SK-N-SH (cell line): Measurements from ENCODE around the gene GADL1.

Source experiments
- EP300 ChIP-seq, 2 experiments: IDR thresholded peaks; 2 replicates each; pipeline versions ENCODE4 v1.4.0 to v1.6.1; 2012; ENCODE audit warnings: borderline replicate concordance in 1 of 2, low read depth in 1 of 2, low read length in 1 of 2
- EZH2phosphoT487 ChIP-seq: fragments of 200-600 bp; sonication (generic); IDR thresholded peaks from 2 replicates; pipeline ENCODE4 v1.6.1; 2017; ENCODE audit warnings: low read depth, mixed run types, mild to moderate bottlenecking, antibody characterized with exemption, moderate library complexity, borderline replicate concordance
- GABPA ChIP-seq: IDR thresholded peaks from 2 replicates; pipeline ENCODE4 v1.4.0; 2012; ENCODE audit warnings: low read depth, mild to moderate bottlenecking
- MXI1 ChIP-seq: IDR thresholded peaks from 2 replicates; pipeline ENCODE4 v1.6.1; 2012; ENCODE audit warnings: mild to moderate bottlenecking, low read depth, low read length, improper control_type of control experiment
- NRF1 ChIP-seq: IDR thresholded peaks from 2 replicates; pipeline ENCODE4 v1.6.1; 2012; ENCODE audit warnings: low read depth, mild to moderate bottlenecking, low read length
- POLR2AphosphoS5 ChIP-seq: IDR thresholded peaks from 2 replicates; pipeline ENCODE4 v1.6.1; 2012; ENCODE audit warnings: low read depth, low read length
- RAD21 ChIP-seq: IDR thresholded peaks from 2 replicates; pipeline ENCODE4 v1.6.1; 2012; ENCODE audit warnings: mild to moderate bottlenecking, low read length
- RFX5 ChIP-seq: IDR thresholded peaks from 2 replicates; pipeline ENCODE4 v1.6.1; 2012; ENCODE audit warnings: mild to moderate bottlenecking, improper control_type of control experiment, low read length
- RXRA ChIP-seq: IDR thresholded peaks from 2 replicates; pipeline ENCODE4 v1.4.0; 2012; ENCODE audit warnings: low read depth, mild to moderate bottlenecking, borderline replicate concordance
- TAF1 ChIP-seq: IDR thresholded peaks from 2 replicates; pipeline ENCODE4 v1.6.1; 2012; ENCODE audit warnings: low read depth, mild to moderate bottlenecking, low read length, moderate library complexity, borderline replicate concordance
- YY1 ChIP-seq: IDR thresholded peaks from 2 replicates; pipeline ENCODE4 v1.4.0; 2012; ENCODE audit warnings: low read depth, mild to moderate bottlenecking
- ZBTB33 ChIP-seq: IDR thresholded peaks from 2 replicates; pipeline ENCODE4 v1.4.0; 2012; ENCODE audit warnings: low read depth, borderline replicate concordance
- TF ChIP-seq, protein P1 (sequence below): fragments of 200-600 bp; sonication (generic); IDR thresholded peaks from 2 replicates; pipeline ENCODE4 v1.6.1; 2017; ENCODE audit warnings: antibody characterized with exemption, mild to moderate bottlenecking, moderate library complexity
- TF ChIP-seq, protein P2 (sequence below): IDR thresholded peaks from 2 replicates; pipeline ENCODE4 v1.4.0; 2012; ENCODE audit warnings: low read depth

- TF ChIP-seq POLR2AphosphoS5 = no peak
- TF ChIP-seq, protein P1, sequence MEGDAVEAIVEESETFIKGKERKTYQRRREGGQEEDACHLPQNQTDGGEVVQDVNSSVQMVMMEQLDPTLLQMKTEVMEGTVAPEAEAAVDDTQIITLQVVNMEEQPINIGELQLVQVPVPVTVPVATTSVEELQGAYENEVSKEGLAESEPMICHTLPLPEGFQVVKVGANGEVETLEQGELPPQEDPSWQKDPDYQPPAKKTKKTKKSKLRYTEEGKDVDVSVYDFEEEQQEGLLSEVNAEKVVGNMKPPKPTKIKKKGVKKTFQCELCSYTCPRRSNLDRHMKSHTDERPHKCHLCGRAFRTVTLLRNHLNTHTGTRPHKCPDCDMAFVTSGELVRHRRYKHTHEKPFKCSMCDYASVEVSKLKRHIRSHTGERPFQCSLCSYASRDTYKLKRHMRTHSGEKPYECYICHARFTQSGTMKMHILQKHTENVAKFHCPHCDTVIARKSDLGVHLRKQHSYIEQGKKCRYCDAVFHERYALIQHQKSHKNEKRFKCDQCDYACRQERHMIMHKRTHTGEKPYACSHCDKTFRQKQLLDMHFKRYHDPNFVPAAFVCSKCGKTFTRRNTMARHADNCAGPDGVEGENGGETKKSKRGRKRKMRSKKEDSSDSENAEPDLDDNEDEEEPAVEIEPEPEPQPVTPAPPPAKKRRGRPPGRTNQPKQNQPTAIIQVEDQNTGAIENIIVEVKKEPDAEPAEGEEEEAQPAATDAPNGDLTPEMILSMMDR = no peak
- TF ChIP-seq ZBTB33 = no peak
- TF ChIP-seq YY1 = no peak
- TF ChIP-seq, protein P2, sequence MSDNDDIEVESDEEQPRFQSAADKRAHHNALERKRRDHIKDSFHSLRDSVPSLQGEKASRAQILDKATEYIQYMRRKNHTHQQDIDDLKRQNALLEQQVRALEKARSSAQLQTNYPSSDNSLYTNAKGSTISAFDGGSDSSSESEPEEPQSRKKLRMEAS = no peak
- TF ChIP-seq RAD21 = no peak
- no peak for TF ChIP-seq NRF1
- no peak for TF ChIP-seq GABPA
- no peak for TF ChIP-seq RXRA
- no peak for TF ChIP-seq EP300 (IDR thresholded peaks at IDR 0.05; ENCODE audit: borderline replicate concordance in 1 of 2, low read depth in 1 of 2, low read length in 1 of 2)
- TF ChIP-seq EZH2phosphoT487 = no peak
- no peak for TF ChIP-seq TAF1
- no peak for TF ChIP-seq MXI1
- TF ChIP-seq RFX5 = no peak
Observed at GRCh38 chr3:30940740-30941139, 46.3 kb upstream of the GADL1 start.
